A549 (cell line): ENCODE measurements around the gene SLC6A7.

ENCODE experiments used
- CTCF ChIP-seq: fragments of >200 bp; sonication (Bioruptor Twin); formaldehyde crosslinking; IDR thresholded peaks from 3 replicates; pipeline ENCODE4 v1.5.1; 2016
- EHF ChIP-seq: fragments of 250-450 bp; sonication (Bioruptor Pico); IDR thresholded peaks from 2 replicates; pipeline ENCODE4 v1.5.0; 2020; ENCODE audit warnings: mild to moderate bottlenecking
- HOXB13 ChIP-seq: fragments of 250-450 bp; sonication (Bioruptor Pico); IDR thresholded peaks from 2 replicates; pipeline ENCODE4 v1.5.0; 2020; ENCODE audit warnings: low read depth, mild to moderate bottlenecking, moderate library complexity
- MYC ChIP-seq: IDR thresholded peaks from 2 replicates; pipeline ENCODE4 v1.6.1; 2012; ENCODE audit warnings: mild to moderate bottlenecking, inconsistent platforms, low read length, improper control_type of control experiment, borderline replicate concordance
- POLR2A ChIP-seq: IDR thresholded peaks from 2 replicates; pipeline ENCODE4 v1.6.1; 2012; ENCODE audit warnings: mild to moderate bottlenecking, low read length
- RFX5 ChIP-seq: fragments of 450-650 bp; IDR thresholded peaks from 2 replicates; pipeline ENCODE4 v1.7.1; 2014; ENCODE audit warnings: antibody characterized with exemption, mild to moderate bottlenecking, moderate library complexity
- TF ChIP-seq, protein P1 (sequence below): fragments of 200-600 bp; sonication (generic); IDR thresholded peaks from 2 replicates; pipeline ENCODE4 v1.6.1; 2016; ENCODE audit warnings: antibody characterized with exemption, mild to moderate bottlenecking, moderate library complexity
- TF ChIP-seq, protein P2 (sequence below): fragments of >200 bp; sonication (Bioruptor Twin); formaldehyde crosslinking; IDR thresholded peaks from 2 replicates; pipeline ENCODE4 v1.6.1; 2016

DNA sequence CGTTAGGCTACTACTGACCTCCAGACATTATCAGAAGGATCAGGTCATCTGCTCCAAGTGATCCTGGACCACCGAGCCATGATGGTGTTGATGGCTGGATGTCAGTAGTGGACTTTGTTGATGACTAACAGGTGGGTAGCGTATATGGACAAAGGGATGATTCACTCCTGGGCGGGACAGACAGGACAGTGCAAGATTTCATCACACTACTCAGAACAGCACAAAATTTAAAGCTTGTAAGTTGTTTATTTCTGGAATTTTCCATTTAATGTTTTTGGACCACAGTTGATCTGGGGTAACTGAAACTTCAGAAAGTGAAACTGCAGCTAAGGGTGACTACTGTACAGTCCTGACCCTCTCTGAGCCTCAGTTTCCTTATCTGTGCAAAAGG is 46.9 kb upstream of the SLC6A7 start:
- no peak for TF ChIP-seq POLR2A
- no peak for TF ChIP-seq CTCF
- TF ChIP-seq, protein P1, sequence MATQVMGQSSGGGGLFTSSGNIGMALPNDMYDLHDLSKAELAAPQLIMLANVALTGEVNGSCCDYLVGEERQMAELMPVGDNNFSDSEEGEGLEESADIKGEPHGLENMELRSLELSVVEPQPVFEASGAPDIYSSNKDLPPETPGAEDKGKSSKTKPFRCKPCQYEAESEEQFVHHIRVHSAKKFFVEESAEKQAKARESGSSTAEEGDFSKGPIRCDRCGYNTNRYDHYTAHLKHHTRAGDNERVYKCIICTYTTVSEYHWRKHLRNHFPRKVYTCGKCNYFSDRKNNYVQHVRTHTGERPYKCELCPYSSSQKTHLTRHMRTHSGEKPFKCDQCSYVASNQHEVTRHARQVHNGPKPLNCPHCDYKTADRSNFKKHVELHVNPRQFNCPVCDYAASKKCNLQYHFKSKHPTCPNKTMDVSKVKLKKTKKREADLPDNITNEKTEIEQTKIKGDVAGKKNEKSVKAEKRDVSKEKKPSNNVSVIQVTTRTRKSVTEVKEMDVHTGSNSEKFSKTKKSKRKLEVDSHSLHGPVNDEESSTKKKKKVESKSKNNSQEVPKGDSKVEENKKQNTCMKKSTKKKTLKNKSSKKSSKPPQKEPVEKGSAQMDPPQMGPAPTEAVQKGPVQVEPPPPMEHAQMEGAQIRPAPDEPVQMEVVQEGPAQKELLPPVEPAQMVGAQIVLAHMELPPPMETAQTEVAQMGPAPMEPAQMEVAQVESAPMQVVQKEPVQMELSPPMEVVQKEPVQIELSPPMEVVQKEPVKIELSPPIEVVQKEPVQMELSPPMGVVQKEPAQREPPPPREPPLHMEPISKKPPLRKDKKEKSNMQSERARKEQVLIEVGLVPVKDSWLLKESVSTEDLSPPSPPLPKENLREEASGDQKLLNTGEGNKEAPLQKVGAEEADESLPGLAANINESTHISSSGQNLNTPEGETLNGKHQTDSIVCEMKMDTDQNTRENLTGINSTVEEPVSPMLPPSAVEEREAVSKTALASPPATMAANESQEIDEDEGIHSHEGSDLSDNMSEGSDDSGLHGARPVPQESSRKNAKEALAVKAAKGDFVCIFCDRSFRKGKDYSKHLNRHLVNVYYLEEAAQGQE, result no peak
- TF ChIP-seq, protein P2, sequence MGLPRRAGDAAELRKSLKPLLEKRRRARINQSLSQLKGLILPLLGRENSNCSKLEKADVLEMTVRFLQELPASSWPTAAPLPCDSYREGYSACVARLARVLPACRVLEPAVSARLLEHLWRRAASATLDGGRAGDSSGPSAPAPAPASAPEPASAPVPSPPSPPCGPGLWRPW, result no peak
- TF ChIP-seq HOXB13 (CRISPR knock-in tag), result no peak
- no peak for TF ChIP-seq EHF
- TF ChIP-seq RFX5, result no peak
- TF ChIP-seq MYC, result no peak
